Gastroesophageal sphincter (tissue), 3 donors: ENCODE measurements around the gene CDRT4.

ENCODE experiments used
- EP300 ChIP-seq: sonication (generic); formaldehyde crosslinking; IDR thresholded peaks from one replicate; pipeline ENCODE4 v1.6.1; 2017; ENCODE audit warnings: antibody characterized with exemption, mild to moderate bottlenecking
- POLR2A ChIP-seq, 2 donors: fragments of 450-650 bp; IDR thresholded peaks; one replicate each; pipeline ENCODE4 v1.6.1; 2017; ENCODE audit warnings: antibody characterized with exemption in 2 of 2, mild to moderate bottlenecking in 2 of 2, moderate library complexity in 1 of 2
- POLR2AphosphoS5 ChIP-seq: sonication (generic); formaldehyde crosslinking; IDR thresholded peaks from one replicate; pipeline ENCODE4 v1.6.1; 2017; ENCODE audit warnings: antibody characterized with exemption
- TF ChIP-seq, protein P1 (sequence below), 4 experiments: fragments of 200-600 bp in 2 of 4; fragments of 450-650 bp in 2 of 4; sonication (generic) in 1 of 4; IDR thresholded peaks; one replicate each; pipeline ENCODE4 v1.5.1; 2017 to 2019; ENCODE audit warnings: antibody characterized with exemption in 4 of 4, mild to moderate bottlenecking in 2 of 4, moderate library complexity in 2 of 4

DNA sequence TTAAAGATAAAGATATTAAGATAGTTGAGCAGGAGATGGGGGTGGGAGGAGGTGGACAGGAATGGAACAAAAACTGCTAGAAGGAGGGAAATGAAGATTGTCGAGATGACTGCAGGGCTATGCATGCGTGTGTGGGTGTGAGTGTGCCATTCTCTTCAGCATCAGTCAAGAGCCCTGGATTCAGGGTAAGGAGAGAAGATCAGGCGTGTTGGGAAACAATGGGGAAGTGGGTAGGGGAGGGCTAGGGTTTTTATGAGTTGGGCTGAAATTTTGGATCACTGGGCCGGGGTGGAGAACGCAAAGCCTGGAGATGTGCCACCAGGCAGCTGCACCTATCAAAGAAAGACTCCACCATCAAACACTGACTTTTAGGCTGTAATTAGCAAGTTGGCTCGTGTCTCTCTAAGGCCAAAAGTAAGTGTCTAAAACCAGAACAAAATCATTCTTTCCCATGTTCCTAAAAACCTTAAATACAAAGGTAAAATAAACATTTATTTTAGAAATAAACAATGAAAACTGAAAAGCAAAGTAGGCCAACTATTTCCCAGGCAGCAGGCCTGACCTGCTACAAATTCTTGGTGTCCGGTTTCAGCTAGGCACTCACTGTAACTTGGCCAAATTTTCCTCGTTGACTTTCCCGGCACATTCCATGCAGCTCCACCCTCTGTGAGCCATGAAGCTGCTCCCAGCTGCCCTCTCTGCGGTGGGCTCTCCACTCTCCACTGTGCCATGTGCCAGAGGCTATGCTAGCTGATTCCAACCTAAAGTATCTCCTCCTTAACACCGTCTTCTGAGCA lies 4.2 kb downstream of the CDRT4 start:
- TF ChIP-seq, protein P1, sequence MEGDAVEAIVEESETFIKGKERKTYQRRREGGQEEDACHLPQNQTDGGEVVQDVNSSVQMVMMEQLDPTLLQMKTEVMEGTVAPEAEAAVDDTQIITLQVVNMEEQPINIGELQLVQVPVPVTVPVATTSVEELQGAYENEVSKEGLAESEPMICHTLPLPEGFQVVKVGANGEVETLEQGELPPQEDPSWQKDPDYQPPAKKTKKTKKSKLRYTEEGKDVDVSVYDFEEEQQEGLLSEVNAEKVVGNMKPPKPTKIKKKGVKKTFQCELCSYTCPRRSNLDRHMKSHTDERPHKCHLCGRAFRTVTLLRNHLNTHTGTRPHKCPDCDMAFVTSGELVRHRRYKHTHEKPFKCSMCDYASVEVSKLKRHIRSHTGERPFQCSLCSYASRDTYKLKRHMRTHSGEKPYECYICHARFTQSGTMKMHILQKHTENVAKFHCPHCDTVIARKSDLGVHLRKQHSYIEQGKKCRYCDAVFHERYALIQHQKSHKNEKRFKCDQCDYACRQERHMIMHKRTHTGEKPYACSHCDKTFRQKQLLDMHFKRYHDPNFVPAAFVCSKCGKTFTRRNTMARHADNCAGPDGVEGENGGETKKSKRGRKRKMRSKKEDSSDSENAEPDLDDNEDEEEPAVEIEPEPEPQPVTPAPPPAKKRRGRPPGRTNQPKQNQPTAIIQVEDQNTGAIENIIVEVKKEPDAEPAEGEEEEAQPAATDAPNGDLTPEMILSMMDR (IDR thresholded peaks at IDR 0.05), result no peak
- TF ChIP-seq POLR2AphosphoS5 (peak; percentile 94), POLR2A (IDR thresholded peaks at IDR 0.05) (no peak), EP300 (no peak)
